HL-60 (cell line): Measurements from ENCODE around the gene KLHDC3.

Experiments
- DNase-seq, 2 experiments: peaks; one replicate each; pipeline ENCODE4 v3.0.0-alpha.2; 2010 to 2020; ENCODE audit warnings: low read depth in 1 of 2, low spot score in 1 of 2
- H3K27ac ChIP-seq: fragments of 250-450 bp; sonication (Bioruptor Pico); replicated peaks from 2 replicates; pipeline ENCODE4 v1.5.1; 2020; ENCODE audit warnings: mild to moderate bottlenecking, moderate library complexity
- H3K27me3 ChIP-seq: fragments of 250-450 bp; sonication (Bioruptor Pico); 2 replicates; pipeline ENCODE4 v1.5.1; 2021; ENCODE audit warnings: mild to moderate bottlenecking, moderate library complexity; ENCODE audit not compliant: insufficient read depth, poor library complexity, severe bottlenecking
- H3K4me3 ChIP-seq: replicated peaks from 2 replicates; pipeline ENCODE4 v1.5.1; 2011; ENCODE audit warnings: mild to moderate bottlenecking, control low read depth, low read length; ENCODE audit not compliant: insufficient read depth
- CTCF ChIP-seq: IDR thresholded peaks from one replicate; pipeline ENCODE4 v1.5.1; 2011; ENCODE audit warnings: low read length, control low read depth, inconsistent platforms; ENCODE audit not compliant: insufficient read depth
- GABPA ChIP-seq: IDR thresholded peaks from 2 replicates; pipeline ENCODE4 v1.6.1; 2012; ENCODE audit warnings: low read depth
- POLR2AphosphoS5 ChIP-seq: IDR thresholded peaks from 2 replicates; pipeline ENCODE4 v1.6.1; 2012; ENCODE audit warnings: low read depth
- REST ChIP-seq: IDR thresholded peaks from 2 replicates; pipeline ENCODE4 v1.6.1; 2012; ENCODE audit warnings: low read depth; ENCODE audit not compliant: insufficient replicate concordance
- SPI1 ChIP-seq: IDR thresholded peaks from 2 replicates; pipeline ENCODE4 v1.6.1; 2012; ENCODE audit warnings: low read depth, mild to moderate bottlenecking, borderline replicate concordance

Gene KLHDC3

GRCh38 chr6:43005844-43006243 is 8.2 kb upstream of the KLHDC3 start:
- Histone ChIP-seq H3K27me3 (no peaks in the 10 kb centered on the region), H3K4me3 (no peak overlapping the region), H3K27ac (no peak overlapping the region)
- no peak for TF ChIP-seq POLR2AphosphoS5
- TF ChIP-seq CTCF: no peak
- no peak for TF ChIP-seq SPI1
- TF ChIP-seq GABPA: no peak
- no peak for TF ChIP-seq REST
- no peak for DNase-seq

- Histone ChIP-seq H3K4me3 (no peak overlapping the region), H3K27me3 (no peaks in the 10 kb centered on the region), H3K27ac (no peak overlapping the region)
- no peak for DNase-seq
- TF ChIP-seq SPI1 (no peak), REST (no peak), CTCF (no peak), POLR2AphosphoS5 (no peak), GABPA (no peak)
Measured at GRCh38 chr6:43006251-43006650, 7.8 kb upstream of the KLHDC3 start.

GRCh38 chr6:43007126-43007525 is 6.9 kb upstream of the KLHDC3 start:
- Histone ChIP-seq H3K4me3 (no peak overlapping the region), H3K27ac (no peak overlapping the region), H3K27me3 (no peaks in the 10 kb centered on the region)
- no peak for DNase-seq
- TF ChIP-seq GABPA: no peak
- no peak for TF ChIP-seq CTCF
- TF ChIP-seq REST: no peak
- TF ChIP-seq POLR2AphosphoS5: no peak
- no peak for TF ChIP-seq SPI1
